NCI-H2196 (cell line): ENCODE data around the gene POP4.

Experiments
- DNase-seq: peaks from one replicate; lab custom pipeline; 2025; ENCODE audit not compliant: unreplicated experiment; lab: John Stamatoyannopoulos, UW

Gene POP4

DNA sequence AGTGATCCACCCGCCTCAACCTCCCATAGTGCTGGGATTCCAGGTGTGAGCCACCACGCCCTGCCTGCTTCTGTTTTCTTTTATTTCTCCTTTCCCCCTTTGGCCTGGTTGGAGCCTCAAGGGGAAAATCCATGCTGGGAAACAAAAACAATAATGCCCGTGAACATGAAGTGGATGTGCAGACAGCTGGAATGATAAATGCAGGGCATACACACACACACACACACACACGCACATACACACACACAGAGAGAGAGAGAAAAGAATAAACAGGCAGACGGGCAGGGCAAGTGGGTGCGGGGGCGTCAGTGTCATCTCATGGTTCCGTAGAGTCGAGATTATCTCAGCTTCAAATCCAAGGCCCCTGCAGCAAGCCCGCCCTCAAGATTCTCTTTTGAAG lies 54.8 kb downstream of the POP4 start:
- DNase-seq, result no peak

DNA sequence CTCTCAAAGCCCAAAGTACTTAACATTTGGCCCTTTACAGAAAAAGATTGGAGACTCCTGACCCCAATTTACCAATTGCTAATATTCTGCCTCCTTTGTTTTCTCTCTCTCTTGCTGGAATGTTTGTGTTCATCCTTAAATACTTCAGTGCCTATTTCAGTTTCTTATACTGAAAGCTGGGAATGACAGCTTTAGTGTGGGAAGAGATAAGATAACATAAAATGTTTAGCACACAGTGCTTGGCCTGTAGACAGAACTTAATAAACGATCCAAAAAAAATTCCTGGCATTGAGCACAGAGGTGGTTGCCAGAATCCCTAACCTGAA lies 56.2 kb downstream of the POP4 start:
- DNase-seq, result no peak

DNA sequence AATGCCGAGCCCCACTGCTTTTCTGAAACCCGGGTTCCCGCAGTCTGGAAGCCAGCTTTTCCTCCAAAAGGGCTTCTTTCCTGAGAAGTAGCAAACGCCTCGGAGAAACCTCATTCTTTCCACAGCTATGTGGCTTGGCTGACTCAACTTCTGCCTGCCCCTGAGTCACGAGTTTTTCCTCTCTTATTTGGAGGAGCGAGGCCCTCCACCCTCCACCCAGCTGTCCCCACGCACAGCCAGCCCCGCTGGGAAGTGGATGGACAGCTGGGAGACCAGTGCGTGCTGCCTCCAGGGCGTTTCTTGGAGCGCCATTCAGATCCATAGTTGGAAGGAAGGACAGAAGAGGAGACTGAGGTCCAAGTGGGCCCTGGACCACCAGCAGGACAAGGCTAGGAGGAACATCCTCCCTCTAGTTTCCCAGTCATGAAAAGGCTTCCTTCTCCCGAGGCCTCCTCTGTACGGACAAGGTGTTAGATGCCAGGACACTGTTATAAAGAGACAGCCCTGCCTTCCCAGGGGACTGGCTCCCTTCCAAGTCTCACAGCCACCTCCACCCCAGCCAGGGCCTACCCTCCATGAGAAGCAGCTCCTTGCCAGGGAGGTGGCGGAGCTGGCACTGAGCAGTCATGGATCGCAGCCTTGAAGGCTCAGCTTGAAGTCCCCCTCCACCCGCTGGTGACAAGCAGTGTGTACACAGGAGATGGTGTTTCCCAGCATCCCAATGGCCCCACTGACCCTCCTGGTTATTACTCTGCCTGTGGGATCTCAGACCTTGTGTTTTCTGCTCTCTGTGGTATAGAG lies 56.7 kb downstream of the POP4 start:
- DNase-seq, result peak; percentile 29

DNA sequence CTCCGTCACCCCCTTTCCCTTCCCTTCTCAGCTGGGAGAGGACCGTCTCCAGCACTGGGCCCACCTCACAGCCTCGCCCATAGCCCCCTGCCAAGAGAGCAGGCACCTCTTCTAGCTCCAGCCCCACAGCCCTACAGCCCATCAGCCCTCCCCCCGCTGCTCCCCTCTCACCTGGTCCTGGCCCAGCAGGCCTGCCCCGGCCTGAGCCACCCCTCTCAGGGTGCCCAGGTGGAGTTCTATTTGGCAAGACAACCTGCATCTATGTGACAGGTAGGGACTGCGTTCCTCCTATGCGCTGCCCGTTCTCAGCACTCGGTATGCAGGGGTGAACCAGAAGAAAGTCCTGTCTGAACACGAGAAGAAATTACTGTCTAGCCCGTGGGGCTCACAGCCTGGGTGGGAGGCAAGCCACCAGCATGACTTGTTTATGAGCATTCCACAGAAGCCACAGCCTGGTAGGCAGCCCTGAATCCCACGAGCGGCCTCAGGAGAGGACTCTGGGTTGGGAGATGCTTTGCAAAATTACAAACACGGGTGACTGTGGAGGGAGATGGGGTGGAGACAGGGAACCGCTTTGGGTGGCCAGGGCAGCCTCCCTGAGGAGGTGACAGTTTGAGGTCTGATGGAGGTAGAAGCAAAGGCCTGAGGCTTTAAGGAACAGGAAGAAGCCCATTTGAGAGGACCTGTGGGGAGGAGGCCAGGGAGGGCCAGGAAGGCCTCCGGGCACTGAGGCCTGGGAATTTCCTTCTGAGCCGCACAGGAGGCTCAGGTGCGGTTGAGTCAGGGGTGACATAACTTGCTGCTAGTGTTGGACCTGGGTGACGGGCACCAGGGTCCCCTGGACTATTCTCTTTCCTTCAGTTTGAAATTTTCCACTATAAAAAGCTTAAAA lies 58.0 kb downstream of the POP4 start:
- no peak for DNase-seq

DNA sequence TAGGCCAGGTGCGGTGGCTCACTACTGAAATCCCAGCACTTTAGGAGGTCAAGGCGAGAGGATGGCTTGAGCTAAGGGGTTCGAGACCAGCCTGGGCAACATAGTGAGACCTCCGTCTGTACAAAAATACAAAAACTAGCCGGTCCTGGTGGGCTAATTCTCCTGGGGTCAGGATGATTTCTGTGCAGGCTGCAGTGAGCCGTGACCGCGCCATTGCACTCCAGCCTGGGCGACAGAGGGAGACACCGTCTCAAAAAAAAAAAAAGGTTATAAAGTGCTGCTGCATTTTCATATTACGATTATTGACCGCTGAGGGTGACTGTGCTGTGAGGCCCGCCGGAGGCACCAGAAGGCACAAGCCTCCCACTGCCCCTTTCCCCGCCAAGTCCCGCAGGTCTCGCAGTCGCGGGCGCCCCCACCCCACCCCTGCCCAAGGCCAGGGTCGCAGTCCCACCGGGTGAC lies 58.7 kb downstream of the POP4 start:
- no peak for DNase-seq

- DNase-seq, result peak; percentile 85
These were observed 59.2 kb downstream of the POP4 start, which contains the start of gene PLEKHF1 for GRCh38 chr19:29665215-29665825. PLEKHF1 (plus strand) TSS chr19:29665461; CDS start chr19:29673840, 8,379 bp downstream.

DNA sequence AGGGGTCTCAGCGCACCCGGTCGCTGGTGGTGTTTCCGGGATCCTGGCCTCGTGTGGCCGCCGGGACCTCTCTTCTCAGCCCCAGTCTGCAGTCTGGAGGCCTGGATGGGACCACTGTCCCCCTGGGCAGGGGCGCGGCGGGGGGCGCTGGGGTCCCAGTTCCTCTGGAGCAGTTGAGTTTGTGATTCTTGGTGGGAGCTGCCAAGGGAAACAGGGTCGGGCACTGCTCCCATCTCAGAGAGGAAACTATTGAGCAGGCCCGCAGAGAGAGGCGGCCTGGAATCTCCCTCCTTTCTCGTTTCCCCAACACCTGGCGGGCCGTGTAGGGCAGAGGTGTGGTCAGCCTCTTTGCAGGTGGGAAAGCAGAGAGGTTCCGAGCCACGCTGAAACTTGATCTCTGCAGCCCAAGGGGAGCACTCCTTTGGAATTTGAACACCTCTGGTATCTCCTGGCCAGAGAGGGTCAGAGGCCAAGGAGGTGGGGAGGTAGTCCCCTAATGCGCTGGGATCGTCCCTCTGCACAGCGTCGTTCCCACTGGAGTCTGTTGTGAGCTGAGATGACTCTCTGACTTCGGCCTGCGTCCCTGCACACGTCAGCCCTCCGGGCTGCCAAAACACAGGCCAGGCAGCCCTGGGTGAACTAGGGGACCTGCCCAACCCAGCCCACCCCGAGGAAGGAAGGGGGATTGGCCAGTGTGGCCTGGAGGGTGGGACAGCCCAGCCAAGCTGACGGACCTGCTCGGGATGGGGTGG lies 59.9 kb downstream of the POP4 start:
- DNase-seq, result no peak
